Gastrocnemius medialis (tissue), 4 donors: Measurements from ENCODE around the gene ATP10D. TPM values are rescaled to one million over a fixed set of nuclear protein-coding genes. Genes with fewer than 3 reads are reported as not detected.

Experiments
- ATAC-seq, 2 donors: fragments of 150-250 bp; one replicate each; pipeline ENCODE4 v1.9.1; 2016
- DNase-seq, 2 donors: peaks; one replicate each; pipeline ENCODE4 v3.0.0-alpha.2; 2019
- H3K27ac ChIP-seq, 4 donors: fragments of 200-600 bp; sonication (generic); 1 replicate in 1 of 4; 2 replicates in 3 of 4; pipeline ENCODE4 v1.5.1; 2016 to 2018; ENCODE audit warnings: mild to moderate bottlenecking in 2 of 4, moderate library complexity in 1 of 4
- H3K27me3 ChIP-seq, 3 donors: fragments of 200-600 bp; sonication (generic) in 2 of 3; 1 replicate in 1 of 3; 2 replicates in 2 of 3; pipeline versions ENCODE4 v1.5.1 to v1.6.0; 2016 to 2019; ENCODE audit warnings: mild to moderate bottlenecking in 1 of 3, moderate library complexity in 1 of 3
- H3K36me3 ChIP-seq, 2 donors: fragments of 200-600 bp; sonication (generic) in 1 of 2; one replicate each; pipeline ENCODE4 v1.5.1; 2017 to 2018
- H3K4me1 ChIP-seq, 2 donors: fragments of 200-600 bp; sonication (generic) in 1 of 2; one replicate each; pipeline ENCODE4 v1.5.1; 2016 to 2017; ENCODE audit warnings: mild to moderate bottlenecking in 2 of 2
- H3K4me3 ChIP-seq, 4 donors: fragments of 200-600 bp; sonication (generic) in 3 of 4; 1 replicate in 1 of 4; 2 replicates in 3 of 4; pipeline ENCODE4 v1.5.1; 2016 to 2019; ENCODE audit warnings: mild to moderate bottlenecking in 2 of 4
- H3K9me3 ChIP-seq, 3 donors: fragments of 200-600 bp; sonication (generic) in 2 of 3; 1 replicate in 1 of 3; 2 replicates in 2 of 3; pipeline ENCODE4 v1.5.1; 2016 to 2019
- CTCF ChIP-seq, 5 experiments: fragments of 450-650 bp in 3 of 5; fragments of 200-600 bp in 2 of 5; sonication (generic) in 2 of 5; IDR thresholded peaks in 4 of 5; conservative IDR thresholded peaks in 1 of 5; 1 replicate in 4 of 5; 2 replicates in 1 of 5; pipeline ENCODE4 v1.5.1; 2016 to 2019; ENCODE audit warnings: antibody characterized with exemption in 5 of 5, mild to moderate bottlenecking in 3 of 5, moderate library complexity in 3 of 5
- POLR2A ChIP-seq, 2 donors: fragments of 450-650 bp; IDR thresholded peaks; one replicate each; pipeline ENCODE4 v1.6.1; 2017; ENCODE audit warnings: antibody characterized with exemption in 2 of 2, mild to moderate bottlenecking in 2 of 2, moderate library complexity in 2 of 2
- in situ Hi-C, 4 donors: fragments of 200-750 bp; cut with MboI; loops; one replicate each; pipeline versions ENCODE4 v1.15.0 to v1.8.0; 2017; ENCODE audit warnings: low sequenced_read_pairs in 4 of 4
- intact Hi-C: fragments of 100-400 bp; cut with DNase I; formaldehyde crosslinking; loops from one replicate; pipeline ENCODE4 v1.15.1; 2023; ENCODE audit warnings: low total_unique reads
- total RNA-seq, 4 donors: library from RNA; depleted of rRNA; stranded (reverse); fragments of >200 nt; gene quantifications; one replicate each; pipeline versions ENCODE4 v1.1.0 to v1.2.3, GENCODE V29; 2016

ATP10D gene
- total RNA-seq, 4 donors from 2014 or later: 1.5 to 3.2 (median 2.8) TPM

GRCh38 chr4:47468706-47469365 is 16.2 kb upstream of the ATP10D start:
- Histone ChIP-seq H3K36me3 (no peaks in the 10 kb centered on the region), H3K4me3 (no peak overlapping the region), H3K9me3 (no peaks in the 10 kb centered on the region), H3K27me3 (no peaks in the 10 kb centered on the region), H3K4me1 (peaks cover 0 to 5% of the 10 kb centered on the region in 2 donors), H3K27ac (no peak overlapping the region)
- TF ChIP-seq CTCF (IDR thresholded peaks at IDR 0.05 in 4 of 5, conservative IDR thresholded peaks at IDR 0.05 in 1 of 5) (no peak), POLR2A (IDR thresholded peaks at IDR 0.05) (no peak)
- no peak for ATAC-seq
- no peak for DNase-seq
- intact Hi-C loops: loop anchor here (10.0 kb wide), 2 partner anchors 96 to 876 kb away; partner anchors contain the start of gene SLAIN2
- in situ Hi-C loops: loop anchor here in 1 of 4 donors (25.0 kb wide), 1 partner anchor 443 kb away; the partner anchor contains the start of gene NFXL1

- Histone ChIP-seq H3K9me3 (no peaks in the 10 kb centered on the region), H3K27me3 (no peaks in the 10 kb centered on the region), H3K27ac (no peak overlapping the region), H3K4me1 (no peaks in the 10 kb centered on the region), H3K4me3 (no peak overlapping the region), H3K36me3 (no peaks in the 10 kb centered on the region)
- DNase-seq (no peak), ATAC-seq (no peak)
- in situ Hi-C loops: loop anchor here in 1 of 4 donors (25.0 kb wide), 1 partner anchor 442 kb away; the partner anchor contains the start of gene NFXL1
- TF ChIP-seq CTCF (IDR thresholded peaks at IDR 0.05 in 4 of 5, conservative IDR thresholded peaks at IDR 0.05 in 1 of 5) (no peak), POLR2A (IDR thresholded peaks at IDR 0.05) (no peak)
- intact Hi-C loops: loop anchor here (10.0 kb wide), 2 partner anchors 95 to 875 kb away; partner anchors contain the start of gene SLAIN2
These were observed 15.1 kb upstream of the ATP10D start for GRCh38 chr4:47469951-47470350.

GRCh38 chr4:47471064-47471463 is 14.0 kb upstream of the ATP10D start:
- Histone ChIP-seq H3K9me3 (no peaks in the 10 kb centered on the region), H3K27ac (no peak overlapping the region), H3K27me3 (no peaks in the 10 kb centered on the region), H3K36me3 (no peaks in the 10 kb centered on the region), H3K4me3 (no peak overlapping the region), H3K4me1 (no peaks in the 10 kb centered on the region)
- DNase-seq: no peak
- TF ChIP-seq POLR2A (IDR thresholded peaks at IDR 0.05) (no peak), CTCF (IDR thresholded peaks at IDR 0.05 in 4 of 5, conservative IDR thresholded peaks at IDR 0.05 in 1 of 5) (no peak)
- intact Hi-C loops (no loop called here), in situ Hi-C loops (loop anchor here in 1 of 4 donors (25.0 kb wide), 1 partner anchor 441 kb away; the partner anchor contains the start of gene NFXL1)
- no peak for ATAC-seq

GRCh38 chr4:47471591-47471990 is 13.5 kb upstream of the ATP10D start:
- in situ Hi-C loops (loop anchor here in 1 of 4 donors (25.0 kb wide), 1 partner anchor 441 kb away; the partner anchor contains the start of gene NFXL1), intact Hi-C loops (no loop called here)
- Histone ChIP-seq H3K4me1 (no peaks in the 10 kb centered on the region), H3K36me3 (no peaks in the 10 kb centered on the region), H3K27me3 (no peaks in the 10 kb centered on the region), H3K4me3 (no peak overlapping the region), H3K27ac (no peak overlapping the region), H3K9me3 (no peaks in the 10 kb centered on the region)
- ATAC-seq (no peak), DNase-seq (no peak)
- TF ChIP-seq POLR2A (IDR thresholded peaks at IDR 0.05) (no peak), CTCF (IDR thresholded peaks at IDR 0.05 in 4 of 5, conservative IDR thresholded peaks at IDR 0.05 in 1 of 5) (no peak)
